ENCODE measurements around the gene SORCS2. TPM values are rescaled to one million over a fixed set of nuclear protein-coding genes. Genes with fewer than 3 reads are reported as not detected.

Gene SORCS2
- total and polyA plus RNA-seq, 2 of the 13 experiments (the other 11 are each of a cell fraction or from before 2014, with no cell fraction given) = 0.82 to 1.0 TPM

DNA sequence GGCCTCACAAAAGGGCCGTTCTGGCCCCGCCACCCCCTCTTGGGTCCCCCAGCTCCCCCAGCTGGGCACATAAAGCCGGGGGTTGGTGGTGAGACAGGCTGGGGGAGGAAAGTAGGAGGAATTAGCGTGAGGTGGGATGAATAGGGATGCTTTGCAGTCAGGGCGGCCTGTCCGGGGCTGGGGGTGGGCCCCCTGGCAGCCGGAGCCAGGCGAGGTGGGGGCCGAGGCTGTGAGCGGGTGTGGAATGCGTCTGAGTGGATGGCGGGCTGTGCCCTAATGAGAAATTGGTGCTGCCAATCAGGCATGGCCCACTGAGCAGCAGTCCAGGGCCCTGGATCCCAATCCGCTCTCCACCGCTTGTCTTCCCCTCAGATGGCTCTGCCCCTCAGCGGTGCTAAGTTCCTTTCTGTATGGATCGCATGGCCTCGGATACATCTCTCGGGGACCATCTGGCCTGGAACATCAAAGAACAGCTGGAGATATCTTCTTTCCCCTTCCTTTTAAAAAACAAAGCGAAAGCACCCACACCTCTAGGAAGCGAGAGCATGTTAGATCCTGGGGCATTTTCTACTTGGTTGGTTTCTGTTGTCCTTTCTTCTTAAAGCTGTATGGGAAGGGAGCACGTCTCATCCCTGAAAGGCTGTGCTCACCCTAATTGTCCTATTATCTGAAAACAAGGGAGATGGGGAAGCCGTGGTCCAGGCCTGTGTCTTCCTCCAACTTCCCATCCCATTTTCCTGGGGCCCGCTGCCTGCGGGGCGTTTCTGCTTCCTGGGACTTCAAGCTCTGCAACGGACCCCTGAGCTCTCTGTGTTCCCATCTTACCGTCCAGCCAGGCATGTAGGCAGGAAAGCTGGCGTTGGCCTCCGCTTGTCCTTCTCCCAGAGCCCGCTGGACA lies 106.9 kb downstream of the SORCS2 start:
- POLR2A ChIA-PET = no interaction called here
- WGBS (ENCODE audit: low lambda C conversion rate) = 44% methylated on average over 20 of the region's 30 CpGs
- Histone ChIP-seq H3K4me1 (ENCODE audit: insufficient read depth, low read length) (no peaks in the 10 kb centered on the region), H3K9me3 (ENCODE audit: low read length) (no peaks in the 10 kb centered on the region), H3K27ac (ENCODE audit: extremely low read length, insufficient read depth, low read length) (no peak overlapping the region), H3K79me2 (ENCODE audit: insufficient read depth, low read length) (no peaks in the 10 kb centered on the region), H2AFZ (ENCODE audit: low read length) (no peak overlapping the region), H3K4me3 (replicated peaks in 1 of 3; ENCODE audit: insufficient read depth in 1 of 3, low read depth in 2 of 3, low read length in 3 of 3) (no peak overlapping the region), H3K4me2 (ENCODE audit: low read depth, low read length) (no peak overlapping the region), H4K20me1 (ENCODE audit: insufficient read depth, low read length) (peaks cover 3% of the 10 kb centered on the region; the same call in 1 of the 2 replicates), H3K36me3 (replicated peaks in 1 of 2; ENCODE audit: control insufficient read depth in 1 of 2, insufficient read depth in 2 of 2, low read length in 2 of 2) (no peaks in the 10 kb centered on the region), H3K9ac (ENCODE audit: insufficient read depth, low read depth, low read length) (no peak overlapping the region), H3K27me3 (ENCODE audit: control insufficient read depth in 1 of 2, insufficient read depth in 2 of 2, low read length in 2 of 2) (peaks cover 14 to 74% of the 10 kb centered on the region in 2 experiments; a peak in 4 of 5 replicates)
- FAIRE-seq (no peak), ATAC-seq (no peak), DNase-seq (ENCODE audit: low spot score) (no peak)
- in situ Hi-C loops (cut with HindIII; ENCODE audit: extremely low pct_ligation_motif_present, low pct_unique_long_range_greater_than_20kb) = no loop called here
- intact Hi-C loops (cut with micrococcal nuclease; ENCODE audit: unreplicated experiment) = no loop called here
- CTCF ChIA-PET (ENCODE audit: low intra/inter-chr PET ratio, low total read pairs) = no interaction called here
- BruUV-seq (replicated peaks) = no TSS peak
- TF ChIP-seq, protein P1, sequence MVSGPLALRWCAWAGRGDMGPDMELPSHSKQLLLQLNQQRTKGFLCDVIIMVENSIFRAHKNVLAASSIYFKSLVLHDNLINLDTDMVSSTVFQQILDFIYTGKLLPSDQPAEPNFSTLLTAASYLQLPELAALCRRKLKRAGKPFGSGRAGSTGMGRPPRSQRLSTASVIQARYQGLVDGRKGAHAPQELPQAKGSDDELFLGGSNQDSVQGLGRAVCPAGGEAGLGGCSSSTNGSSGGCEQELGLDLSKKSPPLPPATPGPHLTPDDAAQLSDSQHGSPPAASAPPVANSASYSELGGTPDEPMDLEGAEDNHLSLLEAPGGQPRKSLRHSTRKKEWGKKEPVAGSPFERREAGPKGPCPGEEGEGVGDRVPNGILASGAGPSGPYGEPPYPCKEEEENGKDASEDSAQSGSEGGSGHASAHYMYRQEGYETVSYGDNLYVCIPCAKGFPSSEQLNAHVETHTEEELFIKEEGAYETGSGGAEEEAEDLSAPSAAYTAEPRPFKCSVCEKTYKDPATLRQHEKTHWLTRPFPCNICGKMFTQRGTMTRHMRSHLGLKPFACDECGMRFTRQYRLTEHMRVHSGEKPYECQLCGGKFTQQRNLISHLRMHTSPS (CRISPR knock-in tag; IDR thresholded peaks at IDR 0.05; ENCODE audit: low read depth) = no peak
- TF ChIP-seq, protein P2, sequence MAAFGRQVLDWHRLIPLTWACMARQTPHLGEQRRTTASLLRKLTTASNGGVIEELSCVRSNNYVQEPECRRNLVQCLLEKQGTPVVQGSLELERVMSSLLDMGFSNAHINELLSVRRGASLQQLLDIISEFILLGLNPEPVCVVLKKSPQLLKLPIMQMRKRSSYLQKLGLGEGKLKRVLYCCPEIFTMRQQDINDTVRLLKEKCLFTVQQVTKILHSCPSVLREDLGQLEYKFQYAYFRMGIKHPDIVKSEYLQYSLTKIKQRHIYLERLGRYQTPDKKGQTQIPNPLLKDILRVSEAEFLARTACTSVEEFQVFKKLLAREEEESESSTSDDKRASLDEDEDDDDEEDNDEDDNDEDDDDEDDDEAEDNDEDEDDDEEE (CRISPR knock-in tag; IDR thresholded peaks at IDR 0.05) = no peak
- no peak for TF ChIP-seq IRF1 (CRISPR knock-in tag; IDR thresholded peaks at IDR 0.05; ENCODE audit: low read depth)
- no peak for TF ChIP-seq SRSF9 (IDR thresholded peaks at IDR 0.05; ENCODE audit: borderline replicate concordance, insufficient read depth, low read depth, low read length, poor library complexity, severe bottlenecking)
- no peak for TF ChIP-seq FOXA1 (IDR thresholded peaks at IDR 0.05)
- no peak for TF ChIP-seq FOXA1 (CRISPR knock-in tag; IDR thresholded peaks at IDR 0.05)
- TF ChIP-seq ZNF567 (CRISPR knock-in tag; IDR thresholded peaks at IDR 0.05; ENCODE audit: borderline replicate concordance) = no peak
- no peak for TF ChIP-seq ZFAT (CRISPR knock-in tag; conservative IDR thresholded peaks at IDR 0.05)
- TF ChIP-seq, protein P3, sequence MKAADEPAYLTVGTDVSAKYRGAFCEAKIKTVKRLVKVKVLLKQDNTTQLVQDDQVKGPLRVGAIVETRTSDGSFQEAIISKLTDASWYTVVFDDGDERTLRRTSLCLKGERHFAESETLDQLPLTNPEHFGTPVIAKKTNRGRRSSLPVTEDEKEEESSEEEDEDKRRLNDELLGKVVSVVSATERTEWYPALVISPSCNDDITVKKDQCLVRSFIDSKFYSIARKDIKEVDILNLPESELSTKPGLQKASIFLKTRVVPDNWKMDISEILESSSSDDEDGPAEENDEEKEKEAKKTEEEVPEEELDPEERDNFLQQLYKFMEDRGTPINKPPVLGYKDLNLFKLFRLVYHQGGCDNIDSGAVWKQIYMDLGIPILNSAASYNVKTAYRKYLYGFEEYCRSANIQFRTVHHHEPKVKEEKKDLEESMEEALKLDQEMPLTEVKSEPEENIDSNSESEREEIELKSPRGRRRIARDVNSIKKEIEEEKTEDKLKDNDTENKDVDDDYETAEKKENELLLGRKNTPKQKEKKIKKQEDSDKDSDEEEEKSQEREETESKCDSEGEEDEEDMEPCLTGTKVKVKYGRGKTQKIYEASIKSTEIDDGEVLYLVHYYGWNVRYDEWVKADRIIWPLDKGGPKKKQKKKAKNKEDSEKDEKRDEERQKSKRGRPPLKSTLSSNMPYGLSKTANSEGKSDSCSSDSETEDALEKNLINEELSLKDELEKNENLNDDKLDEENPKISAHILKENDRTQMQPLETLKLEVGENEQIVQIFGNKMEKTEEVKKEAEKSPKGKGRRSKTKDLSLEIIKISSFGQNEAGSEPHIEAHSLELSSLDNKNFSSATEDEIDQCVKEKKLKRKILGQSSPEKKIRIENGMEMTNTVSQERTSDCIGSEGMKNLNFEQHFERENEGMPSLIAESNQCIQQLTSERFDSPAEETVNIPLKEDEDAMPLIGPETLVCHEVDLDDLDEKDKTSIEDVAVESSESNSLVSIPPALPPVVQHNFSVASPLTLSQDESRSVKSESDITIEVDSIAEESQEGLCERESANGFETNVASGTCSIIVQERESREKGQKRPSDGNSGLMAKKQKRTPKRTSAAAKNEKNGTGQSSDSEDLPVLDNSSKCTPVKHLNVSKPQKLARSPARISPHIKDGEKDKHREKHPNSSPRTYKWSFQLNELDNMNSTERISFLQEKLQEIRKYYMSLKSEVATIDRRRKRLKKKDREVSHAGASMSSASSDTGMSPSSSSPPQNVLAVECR (CRISPR knock-in tag; IDR thresholded peaks at IDR 0.05; ENCODE audit: borderline replicate concordance) = no peak
- TF ChIP-seq YEATS2 (CRISPR knock-in tag; IDR thresholded peaks at IDR 0.05; ENCODE audit: borderline replicate concordance) = no peak
- TF ChIP-seq HOXA3 (CRISPR knock-in tag; IDR thresholded peaks at IDR 0.05) = no peak
- TF ChIP-seq ZEB1 (IDR thresholded peaks at IDR 0.05; ENCODE audit: insufficient replicate concordance, low read depth) = no peak
- no peak for TF ChIP-seq TEAD3 (CRISPR knock-in tag; optimal IDR thresholded peaks at IDR 0.05; ENCODE audit: borderline replicate concordance)
